Adrenal gland (tissue), 5 donors: ENCODE measurements around the gene HYAL2.

Source experiments
- CTCF ChIP-seq, 6 experiments: fragments of 450-650 bp in 4 of 6; fragments of 200-600 bp in 2 of 6; sonication (generic) in 1 of 6; IDR thresholded peaks; 1 replicate in 5 of 6; 2 replicates in 1 of 6; pipeline versions ENCODE4 v1.5.1 to v1.8.0; 2016 to 2021; ENCODE audit warnings: antibody characterized with exemption in 6 of 6, mild to moderate bottlenecking in 2 of 6, moderate library complexity in 1 of 6
- POLR2A ChIP-seq, 2 donors: fragments of 450-650 bp; IDR thresholded peaks; one replicate each; pipeline ENCODE4 v1.6.1; 2017; ENCODE audit warnings: antibody characterized with exemption in 2 of 2, mild to moderate bottlenecking in 2 of 2, moderate library complexity in 1 of 2
- donor health status: DM: no; HTN: no; CAD: no.

- peak in 1 of 6 experiments; percentile 16 for TF ChIP-seq CTCF (IDR thresholded peaks at IDR 0.05)
- no peak for TF ChIP-seq POLR2A (IDR thresholded peaks at IDR 0.05)
Measured at GRCh38 chr3:50336452-50337174, 14.1 kb upstream of the HYAL2 start.
